ENCODE results near the gene MYO18B. TPM values are rescaled to one million over a fixed set of nuclear protein-coding genes. Genes with fewer than 3 reads are reported as not detected.

The MYO18B gene
- total RNA-seq, 6 experiments from 2014 or later: 0.04 to 0.56 (median 0.07) TPM; not detected in 1

DNA sequence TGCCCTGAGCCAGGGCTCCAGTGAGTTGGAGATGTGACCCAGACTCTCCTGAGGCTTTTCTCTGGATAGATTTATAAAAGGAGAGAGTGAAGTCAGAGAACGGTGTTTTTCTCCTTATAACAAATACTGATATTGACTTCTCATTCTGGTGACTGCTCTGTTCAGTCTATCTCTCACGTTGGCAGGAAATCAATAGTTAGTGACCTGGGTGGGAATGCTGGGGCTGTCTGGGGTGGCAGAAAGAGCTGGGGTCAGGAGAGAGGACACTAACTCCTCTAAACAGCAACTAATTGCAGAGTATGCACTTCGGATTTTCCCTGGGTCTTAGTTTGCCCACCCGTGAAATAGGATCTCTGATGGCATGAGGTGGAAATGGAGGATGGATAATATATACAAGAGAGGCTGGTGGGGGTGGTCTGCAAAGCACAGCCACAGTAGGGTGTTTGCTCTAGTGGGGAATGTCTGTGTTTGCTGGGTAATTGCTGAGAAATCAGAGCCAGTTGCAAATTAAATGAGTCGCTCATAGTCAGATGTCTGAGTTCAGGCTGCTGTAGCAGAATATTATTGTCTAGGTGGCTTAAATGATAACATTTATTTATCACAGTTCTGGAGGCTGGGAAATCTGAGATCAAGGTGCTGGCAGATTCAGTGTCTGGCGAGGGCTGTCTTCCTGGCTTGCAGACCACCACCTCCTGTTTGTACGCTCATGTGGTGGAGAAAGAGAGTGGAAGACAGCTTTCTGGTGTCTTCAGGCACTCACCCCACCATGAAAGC lies 167.8 kb downstream of the MYO18B start:
- Histone ChIP-seq H3K4me1 (no peaks in the 10 kb centered on the region), H3K4me3 (no peak overlapping the region), H3K27ac (no peak overlapping the region), H3K36me3 (no peaks in the 10 kb centered on the region), H3K9me3 (no peaks in the 10 kb centered on the region), H3K27me3 (no peaks in the 10 kb centered on the region)
- DNase-seq (no peak), ATAC-seq (no peak)
- WGBS (ENCODE audit: insufficient coverage, low coverage, low lambda C conversion rate, missing lambda C conversion rate): 27% methylated on average over 6 of the region's 7 CpGs
- intact Hi-C loops (cut with DNase I): no loop called here
- TF ChIP-seq, protein P1, sequence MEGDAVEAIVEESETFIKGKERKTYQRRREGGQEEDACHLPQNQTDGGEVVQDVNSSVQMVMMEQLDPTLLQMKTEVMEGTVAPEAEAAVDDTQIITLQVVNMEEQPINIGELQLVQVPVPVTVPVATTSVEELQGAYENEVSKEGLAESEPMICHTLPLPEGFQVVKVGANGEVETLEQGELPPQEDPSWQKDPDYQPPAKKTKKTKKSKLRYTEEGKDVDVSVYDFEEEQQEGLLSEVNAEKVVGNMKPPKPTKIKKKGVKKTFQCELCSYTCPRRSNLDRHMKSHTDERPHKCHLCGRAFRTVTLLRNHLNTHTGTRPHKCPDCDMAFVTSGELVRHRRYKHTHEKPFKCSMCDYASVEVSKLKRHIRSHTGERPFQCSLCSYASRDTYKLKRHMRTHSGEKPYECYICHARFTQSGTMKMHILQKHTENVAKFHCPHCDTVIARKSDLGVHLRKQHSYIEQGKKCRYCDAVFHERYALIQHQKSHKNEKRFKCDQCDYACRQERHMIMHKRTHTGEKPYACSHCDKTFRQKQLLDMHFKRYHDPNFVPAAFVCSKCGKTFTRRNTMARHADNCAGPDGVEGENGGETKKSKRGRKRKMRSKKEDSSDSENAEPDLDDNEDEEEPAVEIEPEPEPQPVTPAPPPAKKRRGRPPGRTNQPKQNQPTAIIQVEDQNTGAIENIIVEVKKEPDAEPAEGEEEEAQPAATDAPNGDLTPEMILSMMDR (IDR thresholded peaks at IDR 0.05): no peak
- TF ChIP-seq POLR2A (IDR thresholded peaks at IDR 0.05): no peak

DNA sequence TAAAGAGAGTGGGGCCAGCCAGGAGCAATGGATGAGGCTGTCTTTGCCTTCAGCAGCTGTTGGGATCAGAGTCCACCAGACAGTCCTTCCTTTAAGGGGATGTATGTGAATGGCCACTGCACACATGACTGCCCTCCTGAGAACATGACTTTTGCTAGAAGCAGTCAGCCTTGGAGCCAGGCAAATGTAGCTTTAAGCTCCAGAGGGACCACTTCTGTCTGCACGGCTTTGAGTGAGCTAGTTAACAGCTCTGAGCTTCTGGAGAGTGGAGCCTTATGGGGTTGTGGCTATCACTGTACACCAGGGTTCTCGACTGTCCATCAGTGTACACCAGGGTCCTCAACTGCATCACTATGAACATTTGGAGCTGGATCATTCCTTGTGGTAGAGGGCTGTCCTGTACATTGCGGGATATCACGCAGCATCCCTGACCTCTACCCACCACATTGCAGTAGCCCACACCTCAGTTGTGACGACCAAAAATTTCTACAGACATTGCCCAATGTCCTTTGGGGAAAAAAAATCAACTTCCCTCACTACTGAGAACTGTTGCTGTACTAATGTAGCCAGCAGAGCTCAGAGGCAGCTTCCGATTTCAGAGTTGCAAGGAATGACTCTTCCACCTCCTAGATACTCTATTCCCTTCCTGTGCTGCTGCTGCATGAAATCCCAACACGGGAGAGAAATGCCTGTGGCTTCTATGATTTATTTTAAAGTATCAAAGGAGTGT lies 169.4 kb downstream of the MYO18B start:
- H3K9me3 ChIP-seq: no peaks in the 10 kb centered on the region
- ATAC-seq (no peak), DNase-seq (no peak)
- H3K4me1 ChIP-seq: no peaks in the 10 kb centered on the region
- TF ChIP-seq POLR2A (IDR thresholded peaks at IDR 0.05): no peak
- TF ChIP-seq, protein P1 (IDR thresholded peaks at IDR 0.05): no peak
- no peaks in the 10 kb centered on the region for H3K36me3 ChIP-seq
- WGBS (ENCODE audit: insufficient coverage, low coverage, low lambda C conversion rate, missing lambda C conversion rate): 41% methylated on average over 5 of the region's 7 CpGs
- intact Hi-C loops (cut with DNase I): no loop called here
- H3K4me3 ChIP-seq: no peak overlapping the region
- no peaks in the 10 kb centered on the region for H3K27me3 ChIP-seq
- no peak overlapping the region for H3K27ac ChIP-seq

DNA sequence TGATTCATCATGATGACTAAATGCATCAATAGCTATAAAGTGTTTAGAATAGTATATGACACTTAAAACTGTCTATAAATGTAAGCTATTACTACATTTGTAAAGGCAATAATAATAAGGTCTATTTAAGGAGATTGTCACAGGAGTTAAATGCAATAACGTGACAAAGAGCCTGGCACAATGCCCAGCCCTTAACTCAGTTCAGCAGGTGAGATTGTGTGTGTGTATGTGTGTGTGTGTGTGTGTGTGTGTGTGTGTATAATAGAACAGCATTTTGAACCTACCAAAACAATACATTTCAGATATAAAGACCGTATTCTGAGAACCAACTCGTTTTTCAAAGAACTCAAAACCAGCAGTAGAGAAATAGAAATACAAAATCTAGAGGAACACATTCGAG lies 177.5 kb downstream of the MYO18B start:
- Histone ChIP-seq H3K4me1 (no peaks in the 10 kb centered on the region), H3K9me3 (no peaks in the 10 kb centered on the region), H3K4me3 (no peak overlapping the region), H3K27ac (no peak overlapping the region), H3K36me3 (no peaks in the 10 kb centered on the region), H3K27me3 (no peaks in the 10 kb centered on the region)
- TF ChIP-seq, protein P1 (IDR thresholded peaks at IDR 0.05): no peak
- TF ChIP-seq POLR2A (IDR thresholded peaks at IDR 0.05): no peak
- WGBS (ENCODE audit: insufficient coverage, low coverage, low lambda C conversion rate, missing lambda C conversion rate): 32% methylated on average over 4 of the region's 4 CpGs
- ATAC-seq: no peak
- no peak for DNase-seq
- intact Hi-C loops (cut with DNase I): no loop called here

DNA sequence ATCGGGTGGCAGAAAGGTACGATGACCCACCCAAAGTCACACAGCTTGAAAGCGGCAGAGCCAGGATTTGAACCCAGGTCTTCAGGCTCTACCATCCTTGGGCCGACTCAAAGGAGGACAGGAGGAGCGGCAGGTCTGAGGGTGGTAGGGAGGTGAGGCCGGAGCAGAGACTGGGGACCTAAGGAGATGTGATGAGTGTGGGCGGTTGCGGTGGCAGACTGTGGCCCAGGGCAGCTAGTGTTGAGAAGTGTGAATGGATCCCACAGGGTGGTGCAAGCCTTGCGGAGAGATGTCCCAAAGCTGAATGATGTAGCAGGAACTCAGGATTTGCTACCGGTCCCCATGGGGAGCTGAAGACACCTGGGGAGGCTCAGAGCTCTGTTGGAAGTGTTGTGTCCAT lies 180.2 kb downstream of the MYO18B start:
- DNase-seq (no peak), ATAC-seq (peak in 1 of 4 donors; percentile 23)
- WGBS (ENCODE audit: insufficient coverage, low coverage, low lambda C conversion rate, missing lambda C conversion rate): 76% methylated on average over 6 of the region's 10 CpGs
- H3K4me1 ChIP-seq: no peaks in the 10 kb centered on the region
- no peak overlapping the region for H3K27ac ChIP-seq
- intact Hi-C loops (cut with DNase I): no loop called here
- H3K36me3 ChIP-seq: no peaks in the 10 kb centered on the region
- no peak overlapping the region for H3K4me3 ChIP-seq
- TF ChIP-seq, protein P1 (IDR thresholded peaks at IDR 0.05): no peak
- TF ChIP-seq POLR2A (IDR thresholded peaks at IDR 0.05): no peak
- H3K9me3 ChIP-seq: no peaks in the 10 kb centered on the region
- no peaks in the 10 kb centered on the region for H3K27me3 ChIP-seq

Measured in right lobe of liver (tissue), 6 donors.